Nephron (organoid): ENCODE measurements around the gene ZNF618.
A peak's percentile ranks its signal among the peaks of the same experiment; 100 is the strongest.

Experiments
- H3K27ac Mint-ChIP-seq, 3 experiments: 2 replicates each; pipeline ENCODE4 v1.8.0; 2020; ENCODE audit warnings: mixed read lengths in 3 of 3, mild to moderate bottlenecking in 2 of 3, moderate library complexity in 1 of 3
- H3K27me3 Mint-ChIP-seq: 2 replicates; pipeline ENCODE4 v1.8.0; 2021; ENCODE audit warnings: low read depth, mild to moderate bottlenecking, moderate library complexity, mixed read lengths
- H3K36me3 Mint-ChIP-seq: 2 replicates; pipeline ENCODE4 v1.8.0; 2020; ENCODE audit warnings: low read depth, mixed read lengths
- H3K4me1 Mint-ChIP-seq: 2 replicates; pipeline ENCODE4 v1.8.0; 2020; ENCODE audit warnings: mixed read lengths
- H3K4me3 Mint-ChIP-seq, 3 experiments: 2 replicates each; pipeline ENCODE4 v1.8.0; 2020; ENCODE audit warnings: mild to moderate bottlenecking in 3 of 3, mixed read lengths in 3 of 3, moderate library complexity in 2 of 3
- H3K9me3 Mint-ChIP-seq: 2 replicates; pipeline ENCODE4 v1.8.0; 2020; ENCODE audit warnings: mixed read lengths
- CTCF ChIP-seq, 3 experiments: fragments of 200-600 bp; sonication (generic); IDR thresholded peaks; one replicate each; pipeline ENCODE4 v1.5.0; 2021; ENCODE audit warnings: antibody characterized with exemption in 3 of 3; ENCODE audit not compliant: unreplicated experiment in 3 of 3

Gene ZNF618

GRCh38 chr9:113950195-113951031 lies 74.3 kb downstream of the ZNF618 start:
- no peak for TF ChIP-seq CTCF (IDR thresholded peaks at IDR 0.05; ENCODE audit: unreplicated experiment in 3 of 3)
- H3K9me3 Mint-ChIP-seq = no peaks in the 10 kb centered on the region
- H3K4me1 Mint-ChIP-seq = peaks cover 37% of the 10 kb centered on the region
- no peak overlapping the region for H3K4me3 Mint-ChIP-seq
- H3K27ac Mint-ChIP-seq = peak overlapping the region in 1 of 3 experiments; percentile 1
- H3K27me3 Mint-ChIP-seq = no peaks in the 10 kb centered on the region
- H3K36me3 Mint-ChIP-seq = peaks cover 22% of the 10 kb centered on the region

- H3K27me3 Mint-ChIP-seq = no peaks in the 10 kb centered on the region
- TF ChIP-seq CTCF (IDR thresholded peaks at IDR 0.05; ENCODE audit: unreplicated experiment in 3 of 3) = no peak
- H3K4me1 Mint-ChIP-seq = peaks cover 41% of the 10 kb centered on the region
- no peak overlapping the region for H3K4me3 Mint-ChIP-seq
- peaks cover 21% of the 10 kb centered on the region for H3K36me3 Mint-ChIP-seq
- no peaks in the 10 kb centered on the region for H3K9me3 Mint-ChIP-seq
- no peak overlapping the region for H3K27ac Mint-ChIP-seq
These were observed 74.9 kb downstream of the ZNF618 start for GRCh38 chr9:113951032-113951372.

- H3K27me3 Mint-ChIP-seq = no peaks in the 10 kb centered on the region
- peaks cover 52% of the 10 kb centered on the region for H3K4me1 Mint-ChIP-seq
- H3K36me3 Mint-ChIP-seq = peaks cover 9% of the 10 kb centered on the region
- no peaks in the 10 kb centered on the region for H3K9me3 Mint-ChIP-seq
- no peak for TF ChIP-seq CTCF (IDR thresholded peaks at IDR 0.05; ENCODE audit: unreplicated experiment in 3 of 3)
- peak overlapping the region; percentile 87 to 95 (median 91) for H3K27ac Mint-ChIP-seq
- H3K4me3 Mint-ChIP-seq = no peak overlapping the region
These were observed 76.6 kb downstream of the ZNF618 start for GRCh38 chr9:113952676-113953075.

- Mint-ChIP-seq H3K9me3 (no peaks in the 10 kb centered on the region), H3K27ac (peak overlapping the region; percentile 87 to 95 (median 91)), H3K27me3 (no peaks in the 10 kb centered on the region), H3K36me3 (peaks cover 9% of the 10 kb centered on the region), H3K4me3 (no peak overlapping the region), H3K4me1 (peaks cover 60% of the 10 kb centered on the region)
- TF ChIP-seq CTCF (IDR thresholded peaks at IDR 0.05; ENCODE audit: unreplicated experiment in 3 of 3) = no peak
These were observed 77.4 kb downstream of the ZNF618 start for GRCh38 chr9:113953531-113953930.

- H3K27me3 Mint-ChIP-seq = no peaks in the 10 kb centered on the region
- H3K4me3 Mint-ChIP-seq = no peak overlapping the region
These were observed 78.5 kb downstream of the ZNF618 start for GRCh38 chr9:113954591-113954990.

More at GRCh38 chr9:113954591-113954990, 78.5 kb downstream of the ZNF618 start:
- Mint-ChIP-seq H3K4me1 (peaks cover 63% of the 10 kb centered on the region), H3K9me3 (no peaks in the 10 kb centered on the region), H3K36me3 (peaks cover 3% of the 10 kb centered on the region), H3K27ac (peak overlapping the region; percentile 87 to 95 (median 91))
- TF ChIP-seq CTCF (IDR thresholded peaks at IDR 0.05; ENCODE audit: unreplicated experiment in 3 of 3) = no peak
